GM12878 (cell line): ENCODE data around the gene RRP15. TPM values are rescaled to one million over a fixed set of nuclear protein-coding genes. Genes with fewer than 3 reads are reported as not detected.

Experiments
- ATF7 ChIP-seq: fragments of 450-650 bp; IDR thresholded peaks from 2 replicates; pipeline ENCODE4 v1.6.1; 2016; ENCODE audit warnings: low read depth, mild to moderate bottlenecking
- CHD1 ChIP-seq: IDR thresholded peaks from 2 replicates; pipeline ENCODE4 v1.6.1; 2012; ENCODE audit warnings: low read depth, low read length, improper control_type of control experiment
- EGR1 ChIP-seq, 2 experiments: IDR thresholded peaks; 1 replicate in 1 of 2; 2 replicates in 1 of 2; pipeline ENCODE4 v1.6.1; 2011 to 2012; ENCODE audit warnings: low read depth in 2 of 2, low read length in 2 of 2, borderline replicate concordance in 1 of 2, mild to moderate bottlenecking in 1 of 2, moderate library complexity in 1 of 2
- ETV6 ChIP-seq, 2 experiments: fragments of 450-650 bp in 1 of 2; IDR thresholded peaks in 1 of 2; conservative IDR thresholded peaks in 1 of 2; 2 replicates each; pipeline ENCODE4 v1.6.1; 2014; ENCODE audit warnings: antibody characterized with exemption in 1 of 2, borderline replicate concordance in 1 of 2, low read depth in 1 of 2, mild to moderate bottlenecking in 1 of 2, moderate library complexity in 1 of 2
- FOXK2 ChIP-seq: fragments of 450-650 bp; IDR thresholded peaks from 2 replicates; pipeline ENCODE4 v1.6.1; 2017; ENCODE audit warnings: mild to moderate bottlenecking, moderate library complexity
- IKZF2 ChIP-seq, 2 experiments: fragments of 450-650 bp; IDR thresholded peaks; 2 replicates each; pipeline ENCODE4 v1.6.1; 2017; ENCODE audit warnings: mild to moderate bottlenecking in 2 of 2, moderate library complexity in 2 of 2
- MEF2A ChIP-seq: IDR thresholded peaks from 2 replicates; pipeline ENCODE4 v1.6.1; 2011; ENCODE audit warnings: low read depth, mild to moderate bottlenecking, low read length, moderate library complexity; ENCODE audit not compliant: insufficient read depth
- RB1 ChIP-seq: fragments of 450-650 bp; formaldehyde crosslinking; IDR thresholded peaks from 2 replicates; pipeline ENCODE4 v1.6.1; 2017; ENCODE audit warnings: mild to moderate bottlenecking, borderline replicate concordance
- SP1 ChIP-seq: IDR thresholded peaks from one replicate; pipeline ENCODE4 v1.6.1; 2011; ENCODE audit warnings: low read depth, low read length
- TCF7 ChIP-seq: IDR thresholded peaks from 2 replicates; pipeline ENCODE4 v1.6.1; 2014; ENCODE audit warnings: antibody characterized with exemption, borderline replicate concordance
- WRNIP1 ChIP-seq: IDR thresholded peaks from 2 replicates; pipeline ENCODE4 v1.6.1; 2011; ENCODE audit warnings: low read depth, low read length, improper control_type of control experiment, borderline replicate concordance
- ZBED1 ChIP-seq: IDR thresholded peaks from 2 replicates; pipeline ENCODE4 v1.6.1; 2016; ENCODE audit warnings: borderline replicate concordance
- ZNF622 ChIP-seq: fragments of 450-650 bp; IDR thresholded peaks from 2 replicates; pipeline ENCODE4 v1.6.1; 2017; ENCODE audit warnings: mild to moderate bottlenecking, inconsistent platforms
- polyA plus RNA-seq, 11 experiments: library from polyadenylated mRNA; depleted of rRNA in 4 of 11; unstranded in 6 of 11; stranded (reverse) in 5 of 11; fragments of >200 nt; fragmentation: Nextera tagmentation in 4 of 11; fragmentation: Illumina TruSeq in 1 of 11; extraction: Ambion mirVana in 4 of 11; extraction: Trizol in 1 of 11; gene quantifications; 1 replicate in 1 of 11; 2 replicates in 10 of 11; pipeline versions ENCODE4 v1.2.1 to v1.2.3, GENCODE V29; 2011 to 2016; ENCODE audit warnings: inconsistent platforms in 2 of 11, missing spikeins in 2 of 11, low read depth in 1 of 11
- total RNA-seq, 4 experiments: library from RNA; depleted of rRNA in 3 of 4; stranded (reverse); fragments of >200 nt in 3 of 4; fragmentation: Illumina TruSeq in 1 of 4; extraction: Trizol in 1 of 4; gene quantifications; 2 replicates each; pipeline versions ENCODE4 v1.2.1 to v1.2.3, GENCODE V29; 2013 to 2021
- TF ChIP-seq, protein P1 (sequence below): fragments of 450-650 bp; IDR thresholded peaks from 2 replicates; pipeline ENCODE4 v1.6.1; 2017; ENCODE audit warnings: mild to moderate bottlenecking, moderate library complexity
- TF ChIP-seq, protein P2 (sequence below): fragments of 450-650 bp; IDR thresholded peaks from 2 replicates; pipeline ENCODE4 v1.6.1; 2016; ENCODE audit warnings: mild to moderate bottlenecking
- TF ChIP-seq, protein P3 (sequence below): IDR thresholded peaks from 2 replicates; pipeline ENCODE4 v1.6.1; 2012; ENCODE audit warnings: low read depth, low read length, improper control_type of control experiment
- TF ChIP-seq, protein P4 (sequence below): fragments of 450-650 bp; IDR thresholded peaks from 2 replicates; pipeline ENCODE4 v1.6.1; 2014; ENCODE audit warnings: mild to moderate bottlenecking
- TF ChIP-seq, protein P5 (sequence below): fragments of 450-650 bp; formaldehyde crosslinking; IDR thresholded peaks from 2 replicates; pipeline ENCODE4 v1.5.0; 2022; ENCODE audit warnings: mild to moderate bottlenecking, missing genetic modification characterization

RRP15 gene
- total and polyA plus RNA-seq, 10 of the 15 experiments (the other 5 are each of a cell fraction or from before 2014, with no cell fraction given), result 5.6 to 37.8 (median 19.1) TPM

DNA sequence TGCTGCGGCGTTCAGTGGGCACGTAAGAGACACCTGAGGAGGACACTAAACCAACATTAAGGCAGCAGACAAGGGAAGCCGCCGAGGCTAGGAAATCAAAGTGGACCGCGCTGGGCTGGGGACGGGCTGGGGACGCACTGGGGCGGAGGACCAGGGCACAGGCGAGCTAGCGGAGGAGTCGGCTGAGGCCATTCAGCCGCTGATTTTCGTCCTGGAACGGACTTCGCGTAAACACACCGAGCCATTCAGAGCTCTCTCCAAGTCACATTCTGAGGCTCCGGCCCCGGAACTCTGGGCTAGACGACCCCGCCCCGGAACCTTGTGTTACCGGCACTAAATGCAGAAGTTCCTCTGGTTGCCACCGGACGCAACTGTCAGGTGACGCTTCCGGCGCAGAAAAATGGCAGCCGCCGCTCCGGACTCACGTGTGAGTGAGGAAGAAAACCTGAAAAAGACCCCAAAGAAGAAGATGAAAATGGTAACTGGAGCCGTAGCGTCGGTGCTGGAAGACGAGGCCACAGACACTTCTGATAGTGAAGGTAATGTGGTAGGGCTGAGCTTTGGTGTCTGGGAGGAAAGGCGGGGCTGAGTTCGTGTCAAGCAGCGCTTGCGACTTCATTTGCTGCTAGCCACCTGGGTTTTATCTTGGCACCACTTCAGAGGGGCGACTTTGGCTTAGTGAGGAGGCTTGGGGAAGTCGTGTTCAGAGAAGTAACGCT is at the start of gene RRP15 (continued):
- TF ChIP-seq, protein P1, sequence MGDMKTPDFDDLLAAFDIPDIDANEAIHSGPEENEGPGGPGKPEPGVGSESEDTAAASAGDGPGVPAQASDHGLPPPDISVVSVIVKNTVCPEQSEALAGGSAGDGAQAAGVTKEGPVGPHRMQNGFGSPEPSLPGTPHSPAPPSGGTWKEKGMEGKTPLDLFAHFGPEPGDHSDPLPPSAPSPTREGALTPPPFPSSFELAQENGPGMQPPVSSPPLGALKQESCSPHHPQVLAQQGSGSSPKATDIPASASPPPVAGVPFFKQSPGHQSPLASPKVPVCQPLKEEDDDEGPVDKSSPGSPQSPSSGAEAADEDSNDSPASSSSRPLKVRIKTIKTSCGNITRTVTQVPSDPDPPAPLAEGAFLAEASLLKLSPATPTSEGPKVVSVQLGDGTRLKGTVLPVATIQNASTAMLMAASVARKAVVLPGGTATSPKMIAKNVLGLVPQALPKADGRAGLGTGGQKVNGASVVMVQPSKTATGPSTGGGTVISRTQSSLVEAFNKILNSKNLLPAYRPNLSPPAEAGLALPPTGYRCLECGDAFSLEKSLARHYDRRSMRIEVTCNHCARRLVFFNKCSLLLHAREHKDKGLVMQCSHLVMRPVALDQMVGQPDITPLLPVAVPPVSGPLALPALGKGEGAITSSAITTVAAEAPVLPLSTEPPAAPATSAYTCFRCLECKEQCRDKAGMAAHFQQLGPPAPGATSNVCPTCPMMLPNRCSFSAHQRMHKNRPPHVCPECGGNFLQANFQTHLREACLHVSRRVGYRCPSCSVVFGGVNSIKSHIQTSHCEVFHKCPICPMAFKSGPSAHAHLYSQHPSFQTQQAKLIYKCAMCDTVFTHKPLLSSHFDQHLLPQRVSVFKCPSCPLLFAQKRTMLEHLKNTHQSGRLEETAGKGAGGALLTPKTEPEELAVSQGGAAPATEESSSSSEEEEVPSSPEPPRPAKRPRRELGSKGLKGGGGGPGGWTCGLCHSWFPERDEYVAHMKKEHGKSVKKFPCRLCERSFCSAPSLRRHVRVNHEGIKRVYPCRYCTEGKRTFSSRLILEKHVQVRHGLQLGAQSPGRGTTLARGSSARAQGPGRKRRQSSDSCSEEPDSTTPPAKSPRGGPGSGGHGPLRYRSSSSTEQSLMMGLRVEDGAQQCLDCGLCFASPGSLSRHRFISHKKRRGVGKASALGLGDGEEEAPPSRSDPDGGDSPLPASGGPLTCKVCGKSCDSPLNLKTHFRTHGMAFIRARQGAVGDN, result peak; percentile 67
- no peak for TF ChIP-seq ZNF622
- TF ChIP-seq, protein P2, sequence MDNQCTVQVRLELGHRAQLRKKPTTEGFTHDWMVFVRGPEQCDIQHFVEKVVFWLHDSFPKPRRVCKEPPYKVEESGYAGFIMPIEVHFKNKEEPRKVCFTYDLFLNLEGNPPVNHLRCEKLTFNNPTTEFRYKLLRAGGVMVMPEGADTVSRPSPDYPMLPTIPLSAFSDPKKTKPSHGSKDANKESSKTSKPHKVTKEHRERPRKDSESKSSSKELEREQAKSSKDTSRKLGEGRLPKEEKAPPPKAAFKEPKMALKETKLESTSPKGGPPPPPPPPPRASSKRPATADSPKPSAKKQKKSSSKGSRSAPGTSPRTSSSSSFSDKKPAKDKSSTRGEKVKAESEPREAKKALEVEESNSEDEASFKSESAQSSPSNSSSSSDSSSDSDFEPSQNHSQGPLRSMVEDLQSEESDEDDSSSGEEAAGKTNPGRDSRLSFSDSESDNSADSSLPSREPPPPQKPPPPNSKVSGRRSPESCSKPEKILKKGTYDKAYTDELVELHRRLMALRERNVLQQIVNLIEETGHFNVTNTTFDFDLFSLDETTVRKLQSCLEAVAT, result peak; percentile 72
- TF ChIP-seq, protein P3, sequence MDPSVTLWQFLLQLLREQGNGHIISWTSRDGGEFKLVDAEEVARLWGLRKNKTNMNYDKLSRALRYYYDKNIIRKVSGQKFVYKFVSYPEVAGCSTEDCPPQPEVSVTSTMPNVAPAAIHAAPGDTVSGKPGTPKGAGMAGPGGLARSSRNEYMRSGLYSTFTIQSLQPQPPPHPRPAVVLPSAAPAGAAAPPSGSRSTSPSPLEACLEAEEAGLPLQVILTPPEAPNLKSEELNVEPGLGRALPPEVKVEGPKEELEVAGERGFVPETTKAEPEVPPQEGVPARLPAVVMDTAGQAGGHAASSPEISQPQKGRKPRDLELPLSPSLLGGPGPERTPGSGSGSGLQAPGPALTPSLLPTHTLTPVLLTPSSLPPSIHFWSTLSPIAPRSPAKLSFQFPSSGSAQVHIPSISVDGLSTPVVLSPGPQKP, result peak; percentile 66
- TF ChIP-seq, protein P4, sequence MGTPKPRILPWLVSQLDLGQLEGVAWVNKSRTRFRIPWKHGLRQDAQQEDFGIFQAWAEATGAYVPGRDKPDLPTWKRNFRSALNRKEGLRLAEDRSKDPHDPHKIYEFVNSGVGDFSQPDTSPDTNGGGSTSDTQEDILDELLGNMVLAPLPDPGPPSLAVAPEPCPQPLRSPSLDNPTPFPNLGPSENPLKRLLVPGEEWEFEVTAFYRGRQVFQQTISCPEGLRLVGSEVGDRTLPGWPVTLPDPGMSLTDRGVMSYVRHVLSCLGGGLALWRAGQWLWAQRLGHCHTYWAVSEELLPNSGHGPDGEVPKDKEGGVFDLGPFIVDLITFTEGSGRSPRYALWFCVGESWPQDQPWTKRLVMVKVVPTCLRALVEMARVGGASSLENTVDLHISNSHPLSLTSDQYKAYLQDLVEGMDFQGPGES, result peak; percentile 63; the same call in 1 of the 2 replicates
- peak in 1 of 2 experiments; percentile 29; a peak in 1 of 4 replicates for TF ChIP-seq ETV6 (conservative IDR thresholded peaks at IDR 0.05 in 1 of 2, IDR thresholded peaks at IDR 0.05 in 1 of 2; ENCODE audit: borderline replicate concordance in 1 of 2, low read depth in 1 of 2)
- peak in 1 of 2 experiments; percentile 49; a peak in 1 of 4 replicates for TF ChIP-seq IKZF2 (IDR thresholded peaks at IDR 0.05)
- TF ChIP-seq SP1, result peak; percentile 62
- 0 out of 2 replicates have a peak, but pooled peaks have one; percentile 51 for TF ChIP-seq ZBED1
- peak in 1 of 2 experiments; percentile 38; a peak in 1 of 3 replicates for TF ChIP-seq EGR1 (IDR thresholded peaks at IDR 0.05; ENCODE audit: borderline replicate concordance in 1 of 2, low read depth in 2 of 2, low read length in 2 of 2)
- TF ChIP-seq, protein P5, sequence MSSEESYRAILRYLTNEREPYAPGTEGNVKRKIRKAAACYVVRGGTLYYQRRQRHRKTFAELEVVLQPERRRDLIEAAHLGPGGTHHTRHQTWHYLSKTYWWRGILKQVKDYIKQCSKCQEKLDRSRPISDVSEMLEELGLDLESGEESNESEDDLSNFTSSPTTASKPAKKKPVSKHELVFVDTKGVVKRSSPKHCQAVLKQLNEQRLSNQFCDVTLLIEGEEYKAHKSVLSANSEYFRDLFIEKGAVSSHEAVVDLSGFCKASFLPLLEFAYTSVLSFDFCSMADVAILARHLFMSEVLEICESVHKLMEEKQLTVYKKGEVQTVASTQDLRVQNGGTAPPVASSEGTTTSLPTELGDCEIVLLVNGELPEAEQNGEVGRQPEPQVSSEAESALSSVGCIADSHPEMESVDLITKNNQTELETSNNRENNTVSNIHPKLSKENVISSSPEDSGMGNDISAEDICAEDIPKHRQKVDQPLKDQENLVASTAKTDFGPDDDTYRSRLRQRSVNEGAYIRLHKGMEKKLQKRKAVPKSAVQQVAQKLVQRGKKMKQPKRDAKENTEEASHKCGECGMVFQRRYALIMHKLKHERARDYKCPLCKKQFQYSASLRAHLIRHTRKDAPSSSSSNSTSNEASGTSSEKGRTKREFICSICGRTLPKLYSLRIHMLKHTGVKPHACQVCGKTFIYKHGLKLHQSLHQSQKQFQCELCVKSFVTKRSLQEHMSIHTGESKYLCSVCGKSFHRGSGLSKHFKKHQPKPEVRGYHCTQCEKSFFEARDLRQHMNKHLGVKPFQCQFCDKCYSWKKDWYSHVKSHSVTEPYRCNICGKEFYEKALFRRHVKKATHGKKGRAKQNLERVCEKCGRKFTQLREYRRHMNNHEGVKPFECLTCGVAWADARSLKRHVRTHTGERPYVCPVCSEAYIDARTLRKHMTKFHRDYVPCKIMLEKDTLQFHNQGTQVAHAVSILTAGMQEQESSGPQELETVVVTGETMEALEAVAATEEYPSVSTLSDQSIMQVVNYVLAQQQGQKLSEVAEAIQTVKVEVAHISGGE (CRISPR knock-in tag), result peak; percentile 96
- TF ChIP-seq TCF7, result peak; percentile 66; the same call in 1 of the 2 replicates
- TF ChIP-seq CHD1, result no peak
- TF ChIP-seq RB1, result peak; percentile 88
- TF ChIP-seq ATF7, result peak; percentile 49; the same call in 1 of the 2 replicates
- TF ChIP-seq FOXK2, result peak; percentile 69
- no peak for TF ChIP-seq WRNIP1
- no peak for TF ChIP-seq MEF2A
